Ovary (tissue), 3 donors: ENCODE measurements around the gene VSTM5.

Experiments used
- CTCF ChIP-seq, 3 donors: fragments of 450-650 bp in 2 of 3; fragments of 200-600 bp in 1 of 3; IDR thresholded peaks; one replicate each; pipeline versions ENCODE4 v1.5.1 to v1.8.0; 2016 to 2022; ENCODE audit warnings: antibody characterized with exemption in 3 of 3, mild to moderate bottlenecking in 1 of 3
- POLR2A ChIP-seq: fragments of 450-650 bp; IDR thresholded peaks from one replicate; pipeline ENCODE4 v1.6.1; 2017; ENCODE audit warnings: antibody characterized with exemption, mild to moderate bottlenecking, moderate library complexity
- donor health status: DM: no; HTN: no; CAD: no.

DNA sequence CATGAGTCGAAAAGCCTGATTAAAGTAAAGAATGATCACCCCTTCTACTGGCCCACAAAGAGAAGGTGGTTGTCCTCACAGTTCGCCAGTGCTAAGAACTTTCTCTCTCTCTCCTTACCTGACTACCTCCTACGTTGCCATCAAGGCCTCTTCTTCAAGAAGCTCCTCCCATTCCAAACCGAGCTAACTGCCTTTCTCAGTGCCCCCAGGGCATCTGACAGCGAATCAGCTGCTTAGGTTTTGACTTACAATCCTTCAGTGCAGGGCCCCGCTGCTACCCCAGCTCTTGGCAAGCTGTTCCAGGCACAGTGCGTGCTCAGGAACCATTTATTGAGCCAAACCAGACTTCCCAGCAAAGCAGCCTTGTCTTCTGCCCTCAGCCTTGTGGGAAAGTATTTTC lies 5.8 kb downstream of the VSTM5 start:
- TF ChIP-seq POLR2A (no peak), CTCF (IDR thresholded peaks at IDR 0.05) (no peak)
